Progenitor cell of endocrine pancreas (in vitro differentiated cells): ENCODE results near the gene MOB3A. TPM values are rescaled to one million over a fixed set of nuclear protein-coding genes. Genes with fewer than 3 reads are reported as not detected.
A peak's percentile ranks its signal among the peaks of the same experiment; 100 is the strongest.

Experiments
- DNase-seq: peaks from one replicate; pipeline ENCODE4 v3.0.0; 2021; ENCODE audit warnings: low spot score; ENCODE audit not compliant: unreplicated experiment
- H3K27ac Mint-ChIP-seq: 2 replicates; pipeline ENCODE4 v1.8.0; 2021; ENCODE audit warnings: mild to moderate bottlenecking, moderate library complexity, mixed read lengths
- H3K27me3 Mint-ChIP-seq: 2 replicates; pipeline ENCODE4 v1.8.0; 2021; ENCODE audit warnings: mixed read lengths
- H3K36me3 Mint-ChIP-seq: 2 replicates; pipeline ENCODE4 v1.8.0; 2022; ENCODE audit warnings: mixed read lengths; ENCODE audit not compliant: insufficient read depth
- H3K4me1 Mint-ChIP-seq: 2 replicates; pipeline ENCODE4 v1.8.0; 2021; ENCODE audit warnings: low read depth, mixed read lengths
- H3K4me3 Mint-ChIP-seq: 2 replicates; pipeline ENCODE4 v1.8.0; 2021; ENCODE audit warnings: low read depth, mild to moderate bottlenecking, moderate library complexity, mixed read lengths
- H3K9me3 Mint-ChIP-seq: 2 replicates; pipeline ENCODE4 v1.8.0; 2021; ENCODE audit warnings: low read depth, mixed read lengths
- total RNA-seq: library from RNA; stranded (reverse); gene quantifications from 2 replicates; pipeline ENCODE4 v1.2.1, GENCODE V29; 2021
- TF ChIP-seq, protein P1 (sequence below): fragments of 200-600 bp; sonication (generic); IDR thresholded peaks from one replicate; pipeline ENCODE4 v1.5.0; 2021; ENCODE audit warnings: antibody characterized with exemption, mild to moderate bottlenecking; ENCODE audit not compliant: unreplicated experiment

The MOB3A gene
- total RNA-seq, 1 donor from 2014 or later, result 38.5 TPM

DNA sequence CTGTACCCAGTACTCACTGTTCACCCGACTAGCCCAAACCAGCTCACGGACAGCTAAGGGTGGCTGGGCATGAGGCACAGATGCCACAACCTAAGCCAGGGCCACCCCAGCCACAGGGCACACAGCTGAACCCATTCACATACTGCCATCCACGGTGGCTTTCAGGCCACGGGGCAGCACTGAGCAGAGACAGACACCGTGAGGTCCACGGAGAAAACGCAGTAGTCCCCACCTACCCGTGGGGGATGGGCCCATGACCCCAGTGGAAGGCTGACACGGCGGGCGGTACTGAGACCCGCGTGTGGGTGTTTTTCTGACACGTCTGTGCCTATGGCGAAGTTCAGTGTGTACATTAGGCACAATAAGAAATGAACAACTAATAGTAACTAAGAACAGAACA is 26.1 kb upstream of the MOB3A start:
- Mint-ChIP-seq H3K27ac (no peak overlapping the region), H3K9me3 (no peaks in the 10 kb centered on the region), H3K4me1 (no peaks in the 10 kb centered on the region), H3K27me3 (no peaks in the 10 kb centered on the region), H3K36me3 (peaks cover 7% of the 10 kb centered on the region), H3K4me3 (no peak overlapping the region)
- no peak for DNase-seq
- TF ChIP-seq, protein P1, sequence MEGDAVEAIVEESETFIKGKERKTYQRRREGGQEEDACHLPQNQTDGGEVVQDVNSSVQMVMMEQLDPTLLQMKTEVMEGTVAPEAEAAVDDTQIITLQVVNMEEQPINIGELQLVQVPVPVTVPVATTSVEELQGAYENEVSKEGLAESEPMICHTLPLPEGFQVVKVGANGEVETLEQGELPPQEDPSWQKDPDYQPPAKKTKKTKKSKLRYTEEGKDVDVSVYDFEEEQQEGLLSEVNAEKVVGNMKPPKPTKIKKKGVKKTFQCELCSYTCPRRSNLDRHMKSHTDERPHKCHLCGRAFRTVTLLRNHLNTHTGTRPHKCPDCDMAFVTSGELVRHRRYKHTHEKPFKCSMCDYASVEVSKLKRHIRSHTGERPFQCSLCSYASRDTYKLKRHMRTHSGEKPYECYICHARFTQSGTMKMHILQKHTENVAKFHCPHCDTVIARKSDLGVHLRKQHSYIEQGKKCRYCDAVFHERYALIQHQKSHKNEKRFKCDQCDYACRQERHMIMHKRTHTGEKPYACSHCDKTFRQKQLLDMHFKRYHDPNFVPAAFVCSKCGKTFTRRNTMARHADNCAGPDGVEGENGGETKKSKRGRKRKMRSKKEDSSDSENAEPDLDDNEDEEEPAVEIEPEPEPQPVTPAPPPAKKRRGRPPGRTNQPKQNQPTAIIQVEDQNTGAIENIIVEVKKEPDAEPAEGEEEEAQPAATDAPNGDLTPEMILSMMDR, result no peak

DNA sequence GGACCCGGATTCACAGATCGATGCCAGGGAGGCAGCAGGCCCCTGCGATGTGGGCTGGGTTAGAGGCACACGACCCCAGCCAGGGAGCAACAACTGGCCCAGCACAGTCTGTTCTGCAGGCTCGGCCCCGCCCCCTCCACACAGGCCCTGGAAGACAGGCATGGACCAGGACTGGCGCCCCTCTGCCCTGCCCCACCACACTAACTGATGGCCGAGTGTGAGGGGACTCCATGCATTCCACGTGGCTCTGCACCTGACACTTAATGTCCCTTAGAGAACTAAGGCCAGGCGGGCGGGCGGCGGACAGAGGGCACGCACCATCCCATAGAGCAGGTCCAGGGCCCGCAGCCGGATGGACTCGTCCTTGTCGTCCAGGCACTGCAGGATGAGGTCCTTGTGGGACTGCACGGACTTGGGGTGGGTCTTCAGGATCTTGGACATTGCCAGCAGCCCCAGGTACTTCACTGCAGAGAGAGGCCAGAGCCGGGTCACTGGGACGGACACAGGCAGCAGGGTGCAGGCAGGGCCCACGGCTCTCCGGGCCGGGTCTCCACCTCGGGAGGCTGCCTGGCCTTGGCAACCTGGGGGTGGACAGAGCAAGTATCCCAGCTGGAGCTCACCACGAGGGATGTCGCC is 25.4 kb upstream of the MOB3A start:
- no peaks in the 10 kb centered on the region for H3K4me1 Mint-ChIP-seq
- H3K4me3 Mint-ChIP-seq, result no peak overlapping the region
- TF ChIP-seq, protein P1, result no peak
- no peak overlapping the region for H3K27ac Mint-ChIP-seq
- peaks cover 7% of the 10 kb centered on the region for H3K36me3 Mint-ChIP-seq
- DNase-seq, result no peak
- no peaks in the 10 kb centered on the region for H3K27me3 Mint-ChIP-seq
- no peaks in the 10 kb centered on the region for H3K9me3 Mint-ChIP-seq

DNA sequence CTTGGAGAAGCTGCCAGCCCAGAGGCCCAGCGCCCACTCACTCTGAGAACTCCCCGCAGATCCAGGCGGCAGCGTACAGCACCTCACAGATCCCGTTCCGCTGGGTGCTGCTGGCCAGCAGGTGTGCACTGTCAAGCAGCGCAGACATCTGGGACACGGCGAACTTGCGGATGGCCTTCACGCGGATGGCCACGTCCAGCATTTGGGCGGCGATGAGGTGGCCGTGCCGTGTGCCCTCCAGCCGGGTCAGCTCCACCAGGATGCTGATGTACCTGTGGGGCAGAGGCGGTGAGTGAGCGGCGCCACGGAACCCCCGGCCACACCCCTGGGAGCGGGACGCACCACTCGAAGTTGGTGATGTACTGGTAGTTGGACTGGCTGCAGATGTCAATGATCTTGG is 24.7 kb upstream of the MOB3A start:
- H3K36me3 Mint-ChIP-seq, result peaks cover 7% of the 10 kb centered on the region
- no peak overlapping the region for H3K4me3 Mint-ChIP-seq
- DNase-seq, result no peak
- H3K27me3 Mint-ChIP-seq, result no peaks in the 10 kb centered on the region
- H3K9me3 Mint-ChIP-seq, result no peaks in the 10 kb centered on the region
- TF ChIP-seq, protein P1, result no peak
- H3K27ac Mint-ChIP-seq, result no peak overlapping the region
- H3K4me1 Mint-ChIP-seq, result no peaks in the 10 kb centered on the region

DNA sequence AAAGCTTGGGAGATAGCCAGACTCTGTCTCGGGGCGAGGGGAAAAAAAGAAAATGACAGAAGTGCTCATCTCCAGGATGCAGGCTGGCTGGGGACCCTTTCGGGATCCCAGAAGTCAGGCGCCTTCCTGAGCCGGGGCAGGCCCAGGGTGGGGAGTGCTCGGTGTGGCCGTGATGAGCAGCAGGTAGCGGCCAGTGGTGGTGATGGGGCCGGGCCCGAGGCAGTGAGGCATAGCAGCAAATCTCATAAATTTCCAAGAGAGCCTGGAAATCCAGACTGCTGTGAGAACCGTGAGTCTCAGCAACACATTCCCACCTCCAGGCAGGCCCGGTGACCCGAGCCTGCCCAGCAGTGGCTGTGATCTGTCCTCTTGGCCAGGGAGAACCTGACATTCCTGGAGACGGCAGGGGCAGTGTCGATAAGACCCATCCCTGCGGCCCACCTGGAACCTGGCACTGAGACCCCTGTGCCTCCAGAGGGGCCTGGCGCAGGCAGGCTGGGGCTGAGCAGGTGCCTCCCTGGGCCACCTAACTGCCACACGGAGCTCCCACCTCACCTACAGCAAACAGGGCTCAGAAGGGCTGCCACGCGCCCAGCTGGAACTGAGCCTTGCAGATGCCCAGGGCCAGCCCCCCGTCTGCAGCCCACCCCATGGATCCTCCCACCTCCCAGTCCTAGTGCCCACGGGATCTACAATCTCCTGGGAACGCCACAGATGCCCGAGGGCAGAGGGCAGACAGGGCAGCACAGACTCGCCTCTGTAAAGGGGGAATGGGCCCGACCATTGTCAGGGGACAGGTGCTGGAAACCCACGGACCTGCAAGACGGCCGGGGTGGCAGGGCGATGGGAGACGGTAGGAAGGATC is 24.0 kb upstream of the MOB3A start:
- peaks cover 12% of the 10 kb centered on the region for H3K36me3 Mint-ChIP-seq
- no peaks in the 10 kb centered on the region for H3K9me3 Mint-ChIP-seq
- H3K4me3 Mint-ChIP-seq, result no peak overlapping the region
- no peak for DNase-seq
- H3K27me3 Mint-ChIP-seq, result no peaks in the 10 kb centered on the region
- H3K4me1 Mint-ChIP-seq, result no peaks in the 10 kb centered on the region
- TF ChIP-seq, protein P1, result no peak
- no peak overlapping the region for H3K27ac Mint-ChIP-seq

DNA sequence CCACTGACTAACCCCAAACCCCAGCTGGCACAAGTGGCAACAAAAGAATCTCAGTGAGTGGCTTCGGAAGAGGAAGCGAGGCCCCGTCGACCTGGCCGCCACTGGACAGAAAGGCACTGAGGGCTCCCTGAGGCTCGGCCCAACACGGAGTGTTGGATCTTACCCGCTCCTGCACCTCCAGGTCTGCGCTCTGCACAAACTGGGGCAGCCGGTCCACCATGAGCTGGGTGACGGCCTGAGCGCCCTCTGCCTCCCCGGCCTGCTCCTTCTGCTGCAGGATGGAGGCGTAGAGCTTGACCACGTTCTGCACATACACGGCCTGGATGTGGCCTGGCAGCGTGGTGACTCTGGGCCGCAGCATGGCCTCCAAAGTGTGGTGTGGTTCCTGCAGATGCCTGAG is 22.3 kb upstream of the MOB3A start:
- no peak for DNase-seq
- no peaks in the 10 kb centered on the region for H3K27me3 Mint-ChIP-seq
- H3K4me1 Mint-ChIP-seq, result no peaks in the 10 kb centered on the region
- TF ChIP-seq, protein P1, result no peak
- no peaks in the 10 kb centered on the region for H3K9me3 Mint-ChIP-seq
- peak overlapping the region; percentile 84 for H3K27ac Mint-ChIP-seq
- H3K36me3 Mint-ChIP-seq, result peaks cover 17% of the 10 kb centered on the region
- H3K4me3 Mint-ChIP-seq, result no peak overlapping the region
